Osteocyte (in vitro differentiated cells): ENCODE measurements around the gene ZNF275. TPM values are rescaled to one million over a fixed set of nuclear protein-coding genes. Genes with fewer than 3 reads are reported as not detected.

ENCODE experiments used
- DNase-seq: peaks from one replicate; pipeline ENCODE4 v3.0.0; 2021; ENCODE audit warnings: mixed read lengths; ENCODE audit not compliant: unreplicated experiment; ENCODE audit errors: extremely low spot score
- H3K27ac Mint-ChIP-seq: one replicate; pipeline ENCODE4 v1.8.0; 2021; ENCODE audit warnings: mild to moderate bottlenecking, mixed read lengths; ENCODE audit not compliant: unreplicated experiment
- H3K27me3 Mint-ChIP-seq: one replicate; pipeline ENCODE4 v1.8.0; 2021; ENCODE audit warnings: mixed read lengths; ENCODE audit not compliant: unreplicated experiment
- H3K36me3 Mint-ChIP-seq: one replicate; pipeline ENCODE4 v1.8.0; 2021; ENCODE audit warnings: mixed read lengths; ENCODE audit not compliant: unreplicated experiment
- H3K4me1 Mint-ChIP-seq: one replicate; pipeline ENCODE4 v1.8.0; 2021; ENCODE audit warnings: mixed read lengths; ENCODE audit not compliant: unreplicated experiment
- H3K4me3 Mint-ChIP-seq: one replicate; pipeline ENCODE4 v1.8.0; 2021; ENCODE audit warnings: mild to moderate bottlenecking, moderate library complexity, mixed read lengths; ENCODE audit not compliant: unreplicated experiment
- H3K9me3 Mint-ChIP-seq: one replicate; pipeline ENCODE4 v1.8.0; 2021; ENCODE audit warnings: mixed read lengths; ENCODE audit not compliant: unreplicated experiment
- CTCF ChIP-seq: fragments of 200-600 bp; sonication (generic); IDR thresholded peaks from 2 replicates; pipeline ENCODE4 v1.5.0; 2021; ENCODE audit warnings: antibody characterized with exemption, mild to moderate bottlenecking, moderate library complexity
- total RNA-seq: library from RNA; stranded (reverse); gene quantifications from 2 replicates; pipeline ENCODE4 v1.2.1, GENCODE V29; 2021

The ZNF275 gene
- total RNA-seq, 1 donor from 2014 or later: 14.6 TPM

GRCh38 chrX:153395613-153396319, 61.8 kb downstream of the ZNF275 start:
- H3K36me3 Mint-ChIP-seq: no peaks in the 10 kb centered on the region
- H3K27me3 Mint-ChIP-seq: peaks cover 7% of the 10 kb centered on the region
- no peak overlapping the region for H3K27ac Mint-ChIP-seq
- H3K4me1 Mint-ChIP-seq: no peaks in the 10 kb centered on the region
- no peak for DNase-seq
- no peak overlapping the region for H3K4me3 Mint-ChIP-seq
- H3K9me3 Mint-ChIP-seq: peaks cover 7% of the 10 kb centered on the region
- TF ChIP-seq CTCF: no peak

DNA sequence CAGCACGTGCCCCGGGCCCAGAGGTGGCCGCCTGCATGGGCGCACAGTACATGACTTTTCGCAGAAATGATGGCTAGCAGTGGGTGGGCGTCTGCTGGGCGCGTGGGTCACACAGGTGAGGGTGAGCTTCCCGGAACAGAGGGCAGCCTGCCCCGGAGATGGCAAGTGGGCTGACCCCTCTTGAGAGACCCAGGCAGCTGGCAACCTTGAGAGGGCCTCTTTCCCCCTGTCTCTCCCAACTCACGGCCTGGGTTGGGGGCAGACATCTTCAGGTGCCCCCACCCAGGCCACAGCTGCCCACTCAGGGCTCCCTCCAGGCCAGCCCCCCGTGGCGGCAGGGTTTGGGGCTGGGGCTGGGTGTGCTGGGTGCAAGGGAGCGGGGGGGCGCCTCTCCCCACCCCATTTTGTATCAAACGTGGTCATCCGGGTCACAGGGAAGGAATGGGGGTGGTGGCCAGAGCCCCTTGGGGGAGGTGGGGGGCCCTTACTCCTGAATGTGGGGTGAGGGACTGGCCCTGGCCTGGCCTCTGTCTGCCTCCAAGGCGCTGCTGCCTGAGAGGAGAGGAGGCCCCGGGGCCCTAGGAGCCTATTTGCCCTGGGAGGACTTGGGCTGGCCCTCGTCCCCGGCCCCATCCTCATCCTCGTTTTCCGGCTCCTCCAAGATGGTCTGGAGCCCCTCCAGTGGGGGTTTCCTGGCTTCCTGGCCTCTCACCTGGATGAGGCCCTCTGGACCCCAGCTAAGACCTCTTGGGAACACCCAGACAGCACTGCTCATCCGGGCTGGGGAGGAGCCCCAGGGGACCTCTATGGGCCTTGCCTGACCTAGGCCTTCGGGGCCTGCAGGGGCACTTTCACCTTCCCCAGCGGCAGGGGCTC, 62.6 kb downstream of the ZNF275 start:
- Mint-ChIP-seq H3K9me3 (peaks cover 7% of the 10 kb centered on the region), H3K4me1 (no peaks in the 10 kb centered on the region), H3K27me3 (peaks cover 9% of the 10 kb centered on the region), H3K4me3 (no peak overlapping the region), H3K36me3 (no peaks in the 10 kb centered on the region), H3K27ac (no peak overlapping the region)
- DNase-seq: no peak
- no peak for TF ChIP-seq CTCF

DNA sequence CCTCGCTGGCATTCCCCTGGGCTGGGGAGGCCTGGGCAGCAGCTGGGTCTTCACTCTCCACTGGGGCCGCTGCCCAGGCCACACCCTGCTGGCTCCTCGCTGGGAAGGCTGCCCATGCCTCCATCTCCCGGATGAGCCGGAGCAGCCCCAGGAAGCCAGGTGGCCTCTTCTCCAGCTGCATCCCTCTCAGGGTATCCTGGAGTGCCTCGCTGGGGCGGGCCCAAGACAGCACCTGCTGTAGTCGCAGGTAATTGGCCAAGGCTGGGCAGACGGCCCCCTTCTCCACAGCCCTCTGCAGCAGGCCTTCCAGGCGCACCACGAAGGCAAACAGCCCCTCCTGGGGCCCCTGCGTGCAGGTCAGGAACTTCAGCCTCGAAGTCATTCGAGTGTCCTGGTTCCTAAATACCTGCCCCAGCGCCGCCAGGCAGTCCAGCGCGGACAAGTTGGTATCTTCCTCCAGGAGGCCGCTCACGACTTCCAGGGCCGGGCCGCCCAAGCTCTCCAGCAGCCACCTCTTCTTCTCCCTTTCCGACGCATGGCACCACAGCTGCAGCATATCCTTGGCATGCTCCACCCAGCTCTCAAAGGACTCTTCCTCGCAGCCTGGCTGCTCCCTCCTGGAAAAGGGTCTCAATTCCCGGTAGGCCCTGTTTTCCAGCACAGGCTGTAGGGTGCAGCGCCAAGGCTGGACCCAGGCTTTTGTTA, 63.5 kb downstream of the ZNF275 start:
- Mint-ChIP-seq H3K4me1 (no peaks in the 10 kb centered on the region), H3K36me3 (no peaks in the 10 kb centered on the region), H3K27me3 (peaks cover 13% of the 10 kb centered on the region), H3K27ac (no peak overlapping the region), H3K9me3 (peaks cover 7% of the 10 kb centered on the region), H3K4me3 (no peak overlapping the region)
- no peak for DNase-seq
- TF ChIP-seq CTCF: no peak

DNA sequence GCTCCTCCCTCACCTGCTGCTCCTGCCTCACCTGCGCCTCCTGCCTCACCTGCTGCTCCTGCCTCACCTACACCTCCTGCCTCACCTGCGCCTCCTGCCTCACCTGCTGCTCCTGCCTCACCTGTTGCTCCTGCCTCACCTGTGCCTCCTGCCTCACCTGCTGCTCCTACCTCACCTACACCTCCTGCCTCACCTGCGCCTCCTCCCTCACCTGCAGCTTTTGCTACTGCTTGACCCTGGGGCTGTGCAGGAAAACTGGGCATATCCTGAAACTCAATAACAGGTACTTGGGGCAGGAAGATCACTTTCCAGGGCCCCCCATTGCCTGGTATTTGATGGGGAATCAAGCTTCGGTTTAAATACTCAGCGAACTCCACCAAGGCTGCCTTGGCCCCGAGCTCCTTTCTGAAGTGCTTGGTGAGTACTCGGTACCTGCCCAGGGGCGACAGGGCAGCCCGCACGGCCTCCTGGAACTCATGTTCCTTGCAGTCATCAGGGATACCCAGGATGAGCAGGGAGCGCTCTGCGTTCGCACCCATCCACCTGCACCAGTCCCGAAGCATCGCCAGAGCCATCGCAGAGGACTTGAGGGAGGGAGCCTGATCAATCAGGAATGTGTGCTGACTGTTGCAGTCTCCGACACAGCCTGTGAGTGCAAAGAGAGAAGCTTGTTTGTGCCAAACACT, 64.5 kb downstream of the ZNF275 start:
- H3K27me3 Mint-ChIP-seq: peaks cover 21% of the 10 kb centered on the region
- TF ChIP-seq CTCF: no peak
- no peak overlapping the region for H3K27ac Mint-ChIP-seq
- no peak for DNase-seq
- no peak overlapping the region for H3K4me3 Mint-ChIP-seq
- H3K4me1 Mint-ChIP-seq: no peaks in the 10 kb centered on the region
- no peaks in the 10 kb centered on the region for H3K36me3 Mint-ChIP-seq
- peaks cover 11% of the 10 kb centered on the region for H3K9me3 Mint-ChIP-seq
